Astrocyte (in vitro differentiated cells and primary cell): ENCODE data around the gene GON4L.

Experiments
- CTCF ChIP-seq: IDR thresholded peaks from 2 replicates; pipeline ENCODE4 v1.5.1; 2011; ENCODE audit warnings: low read depth, mild to moderate bottlenecking, inconsistent platforms, low read length, moderate library complexity; ENCODE audit not compliant: insufficient read depth
- EZH2 ChIP-seq: IDR thresholded peaks from 2 replicates; pipeline ENCODE4 v1.6.1; 2012; ENCODE audit warnings: mild to moderate bottlenecking, low read length, inconsistent platforms; ENCODE audit not compliant: insufficient read depth

- TF ChIP-seq CTCF (no peak), EZH2 (no peak)
Measured at GRCh38 chr1:155744711-155745283, 112.2 kb downstream of the GON4L start.
